Hepatocyte (in vitro differentiated cells): ENCODE data around the gene TRAF5. TPM values are rescaled to one million over a fixed set of nuclear protein-coding genes. Genes with fewer than 3 reads are reported as not detected.

Experiments
- DNase-seq: peaks from one replicate; pipeline ENCODE4 v3.0.0-alpha.2; 2016; ENCODE audit warnings: low spot score
- H2AFZ ChIP-seq: fragments of 200-600 bp; sonication (generic); 2 replicates; pipeline ENCODE4 v1.6.0; 2016; ENCODE audit warnings: antibody characterized with exemption, mild to moderate bottlenecking
- H3K27ac ChIP-seq: fragments of 200-600 bp; sonication (generic); 2 replicates; pipeline ENCODE4 v1.5.1; 2016; ENCODE audit warnings: mild to moderate bottlenecking
- H3K27me3 ChIP-seq: fragments of 200-600 bp; sonication (generic); 2 replicates; pipeline ENCODE4 v1.6.1; 2016
- H3K36me3 ChIP-seq: fragments of 200-600 bp; sonication (generic); replicated peaks from 2 replicates; pipeline ENCODE4 v1.5.1; 2016; ENCODE audit warnings: low read depth; ENCODE audit not compliant: insufficient read depth
- H3K4me1 ChIP-seq: fragments of 200-600 bp; sonication (generic); 2 replicates; pipeline ENCODE4 v1.5.1; 2016; ENCODE audit warnings: mild to moderate bottlenecking, moderate library complexity; ENCODE audit not compliant: insufficient read depth
- H3K4me2 ChIP-seq: fragments of 200-600 bp; sonication (generic); 2 replicates; pipeline ENCODE4 v1.6.0; 2016
- H3K4me3 ChIP-seq: fragments of 200-600 bp; sonication (generic); 2 replicates; pipeline ENCODE4 v1.5.1; 2016; ENCODE audit warnings: mild to moderate bottlenecking
- H3K79me2 ChIP-seq: fragments of 200-600 bp; sonication (generic); 2 replicates; pipeline ENCODE4 v1.6.0; 2017; ENCODE audit warnings: mild to moderate bottlenecking
- H3K9me2 ChIP-seq: fragments of 200-600 bp; sonication (generic); replicated peaks from 2 replicates; pipeline ENCODE4 v1.6.0; 2017; ENCODE audit warnings: mild to moderate bottlenecking; ENCODE audit not compliant: insufficient read depth
- H3K9me3 ChIP-seq: fragments of 200-600 bp; sonication (generic); 2 replicates; pipeline ENCODE4 v1.5.1; 2016; ENCODE audit warnings: low read depth, mild to moderate bottlenecking
- H4K20me1 ChIP-seq: fragments of 200-600 bp; sonication (generic); 2 replicates; pipeline ENCODE4 v1.6.0; 2016; ENCODE audit warnings: mild to moderate bottlenecking; ENCODE audit not compliant: insufficient read depth, poor library complexity, severe bottlenecking
- EZH2 ChIP-seq: fragments of 200-600 bp; sonication (generic); IDR thresholded peaks from 2 replicates; pipeline ENCODE4 v1.6.1; 2016; ENCODE audit warnings: antibody characterized with exemption, mild to moderate bottlenecking, borderline replicate concordance
- EZH2phosphoT487 ChIP-seq: fragments of 200-600 bp; sonication (generic); IDR thresholded peaks from one replicate; pipeline ENCODE4 v1.6.1; 2018; ENCODE audit warnings: antibody characterized with exemption, mild to moderate bottlenecking, low read depth, moderate library complexity; ENCODE audit not compliant: unreplicated experiment, severe bottlenecking
- WGBS: methylation state at CpG from one replicate; pipeline ENCODE4 v1.1.6; 2016; ENCODE audit warnings: low lambda C conversion rate; ENCODE audit errors: missing lambda C conversion rate; 5-methylcytosine and 5-hydroxymethylcytosine counted together
- polyA plus RNA-seq: library from polyadenylated mRNA; unstranded; fragments of >200 nt; fragmentation: Nextera tagmentation; extraction: Ambion mirVana; gene quantifications from 2 replicates; pipeline ENCODE4 v1.2.1, GENCODE V29; 2016
- total RNA-seq: library from RNA; depleted of rRNA; stranded (reverse); fragments of >200 nt; gene quantifications from 2 replicates; pipeline ENCODE4 v1.2.3, GENCODE V29; 2014
- TF ChIP-seq, protein P1 (sequence below): fragments of 200-600 bp; sonication (generic); IDR thresholded peaks from 2 replicates; pipeline ENCODE4 v1.5.1; 2016; ENCODE audit warnings: antibody characterized with exemption, mild to moderate bottlenecking; ENCODE audit not compliant: poor library complexity

The TRAF5 gene
- total and polyA plus RNA-seq, 2 experiments from 2014 or later, result 3.9 to 8.8 TPM

DNA sequence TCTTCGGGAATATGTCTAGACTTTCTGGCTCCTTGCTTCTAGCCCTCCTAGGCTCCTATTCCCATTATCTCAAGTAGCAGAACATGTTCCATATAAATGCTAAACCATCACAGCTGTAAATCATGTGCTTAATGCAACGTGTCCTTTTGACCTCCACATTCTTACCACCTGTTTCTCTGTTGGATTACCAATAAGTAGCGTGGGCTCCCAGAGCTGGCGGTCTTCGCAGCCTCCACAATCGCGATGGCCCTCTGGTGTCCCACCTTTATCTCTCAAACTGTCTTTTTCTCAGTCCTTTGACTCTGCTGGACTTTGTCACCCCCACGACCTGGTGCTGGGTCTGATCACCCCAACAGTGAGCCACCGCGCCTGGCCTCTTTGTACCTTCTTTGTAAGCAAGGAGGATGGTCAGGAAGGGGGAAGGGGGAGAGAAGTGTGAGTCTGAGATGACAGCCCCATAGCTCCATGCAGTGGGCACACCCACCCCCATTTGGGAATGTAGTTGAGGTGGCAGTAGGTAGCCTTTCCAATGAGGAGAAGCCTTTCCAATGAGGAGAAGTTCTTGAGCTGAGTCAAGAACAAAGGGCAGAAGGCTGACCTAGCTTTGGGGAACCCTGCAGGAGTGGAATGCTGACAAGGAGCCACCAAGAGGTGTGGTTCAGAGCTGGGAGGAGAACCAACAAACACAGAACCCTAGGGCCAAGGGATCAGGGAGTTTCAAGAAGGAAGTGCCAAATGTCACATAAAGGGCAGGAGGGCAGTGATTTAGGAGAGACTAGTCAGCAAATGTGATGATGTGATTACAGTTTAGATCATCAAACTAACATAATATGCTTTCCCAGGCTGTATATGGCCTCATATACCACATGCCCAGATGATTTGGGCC, 14.2 kb downstream of the TRAF5 start:
- TF ChIP-seq, protein P1, sequence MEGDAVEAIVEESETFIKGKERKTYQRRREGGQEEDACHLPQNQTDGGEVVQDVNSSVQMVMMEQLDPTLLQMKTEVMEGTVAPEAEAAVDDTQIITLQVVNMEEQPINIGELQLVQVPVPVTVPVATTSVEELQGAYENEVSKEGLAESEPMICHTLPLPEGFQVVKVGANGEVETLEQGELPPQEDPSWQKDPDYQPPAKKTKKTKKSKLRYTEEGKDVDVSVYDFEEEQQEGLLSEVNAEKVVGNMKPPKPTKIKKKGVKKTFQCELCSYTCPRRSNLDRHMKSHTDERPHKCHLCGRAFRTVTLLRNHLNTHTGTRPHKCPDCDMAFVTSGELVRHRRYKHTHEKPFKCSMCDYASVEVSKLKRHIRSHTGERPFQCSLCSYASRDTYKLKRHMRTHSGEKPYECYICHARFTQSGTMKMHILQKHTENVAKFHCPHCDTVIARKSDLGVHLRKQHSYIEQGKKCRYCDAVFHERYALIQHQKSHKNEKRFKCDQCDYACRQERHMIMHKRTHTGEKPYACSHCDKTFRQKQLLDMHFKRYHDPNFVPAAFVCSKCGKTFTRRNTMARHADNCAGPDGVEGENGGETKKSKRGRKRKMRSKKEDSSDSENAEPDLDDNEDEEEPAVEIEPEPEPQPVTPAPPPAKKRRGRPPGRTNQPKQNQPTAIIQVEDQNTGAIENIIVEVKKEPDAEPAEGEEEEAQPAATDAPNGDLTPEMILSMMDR, result no peak
- TF ChIP-seq EZH2phosphoT487 (no peak), EZH2 (no peak)
- no peak overlapping the region for H3K4me3 ChIP-seq
- peaks cover 15% of the 10 kb centered on the region for H3K79me2 ChIP-seq
- no peaks in the 10 kb centered on the region for H3K4me1 ChIP-seq
- no peaks in the 10 kb centered on the region for H3K9me3 ChIP-seq
- H3K27ac ChIP-seq, result no peak overlapping the region
- H3K27me3 ChIP-seq, result no peaks in the 10 kb centered on the region
- H2AFZ ChIP-seq, result no peak overlapping the region
- no peak for DNase-seq
- H3K36me3 ChIP-seq, result no peaks in the 10 kb centered on the region
- no peaks in the 10 kb centered on the region for H4K20me1 ChIP-seq
- 90% methylated on average over 10 of the region's 10 CpGs for WGBS
- H3K4me2 ChIP-seq, result no peak overlapping the region
- H3K9me2 ChIP-seq, result no peaks in the 10 kb centered on the region

DNA sequence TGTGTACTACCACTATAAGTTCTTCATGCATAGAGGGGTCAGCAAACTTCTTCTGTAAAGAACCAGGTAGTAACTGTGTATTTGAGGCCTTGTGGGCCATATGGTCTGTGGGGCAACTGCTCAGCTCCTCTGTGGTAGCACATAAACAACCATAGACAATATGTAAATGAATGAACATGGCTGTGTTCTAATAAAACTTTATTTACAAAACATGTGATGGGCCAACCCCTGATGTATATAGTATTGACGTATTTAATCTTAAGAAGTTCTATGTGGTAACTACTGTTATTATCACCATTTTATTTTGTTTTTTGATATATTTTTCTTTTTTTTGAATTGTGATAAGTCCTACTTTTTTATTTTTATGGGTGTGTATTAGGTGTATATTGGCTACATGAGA, 15.4 kb downstream of the TRAF5 start:
- no peaks in the 10 kb centered on the region for H3K9me3 ChIP-seq
- H3K27ac ChIP-seq, result no peak overlapping the region
- DNase-seq, result no peak
- H3K4me1 ChIP-seq, result no peaks in the 10 kb centered on the region
- H3K36me3 ChIP-seq, result no peaks in the 10 kb centered on the region
- H2AFZ ChIP-seq, result no peak overlapping the region
- H3K4me2 ChIP-seq, result no peak overlapping the region
- H4K20me1 ChIP-seq, result no peaks in the 10 kb centered on the region
- H3K9me2 ChIP-seq, result no peaks in the 10 kb centered on the region
- H3K27me3 ChIP-seq, result no peaks in the 10 kb centered on the region
- peaks cover 5% of the 10 kb centered on the region for H3K79me2 ChIP-seq
- H3K4me3 ChIP-seq, result no peak overlapping the region
- TF ChIP-seq EZH2 (no peak), EZH2phosphoT487 (no peak)
- TF ChIP-seq, protein P1, result no peak
- 97% methylated on average over 1 of the region's 1 CpG for WGBS

DNA sequence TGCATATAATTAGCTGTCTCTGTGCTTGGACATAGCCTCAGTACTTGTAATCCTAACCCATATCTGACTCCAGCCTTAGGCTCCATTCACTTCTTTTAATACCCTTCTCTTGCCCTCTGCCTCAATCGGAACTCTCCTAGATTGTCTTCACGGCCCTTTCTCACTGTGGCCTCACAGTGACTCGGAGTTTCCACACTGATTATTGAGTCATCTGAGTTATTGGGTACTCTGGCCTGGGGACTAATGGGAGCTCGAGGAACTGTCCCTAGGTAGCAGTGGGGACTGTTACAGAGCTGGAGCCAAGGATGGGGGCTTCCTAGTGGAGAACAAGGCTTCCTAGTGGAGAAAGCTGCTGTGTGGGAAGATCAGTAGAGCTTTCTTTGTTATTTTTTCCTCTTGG, 17.0 kb downstream of the TRAF5 start:
- no peak overlapping the region for H3K4me2 ChIP-seq
- H3K9me3 ChIP-seq, result no peaks in the 10 kb centered on the region
- H3K4me1 ChIP-seq, result no peaks in the 10 kb centered on the region
- no peaks in the 10 kb centered on the region for H3K27me3 ChIP-seq
- WGBS, result 74% methylated on average over 4 of the region's 4 CpGs
- H3K4me3 ChIP-seq, result no peak overlapping the region
- H3K27ac ChIP-seq, result peak overlapping the region; percentile 84
- no peaks in the 10 kb centered on the region for H3K36me3 ChIP-seq
- peaks cover 4% of the 10 kb centered on the region for H3K79me2 ChIP-seq
- peak; percentile 26 for DNase-seq
- H3K9me2 ChIP-seq, result no peaks in the 10 kb centered on the region
- H2AFZ ChIP-seq, result no peak overlapping the region
- H4K20me1 ChIP-seq, result no peaks in the 10 kb centered on the region
- TF ChIP-seq, protein P1, result no peak
- TF ChIP-seq EZH2phosphoT487 (no peak), EZH2 (no peak)
